SU-DHL-6 (cell line): ENCODE results near the gene ZNF438.

Source experiments
- CTCF ChIP-seq: fragments of 200-600 bp; sonication (generic); IDR thresholded peaks from one replicate; pipeline ENCODE4 v1.5.1; 2017; ENCODE audit warnings: antibody characterized with exemption, mild to moderate bottlenecking, low read length, moderate library complexity; ENCODE audit not compliant: insufficient read depth, poor library complexity, severe bottlenecking
- EZH2phosphoT487 ChIP-seq: fragments of 200-600 bp; sonication (generic), shearing (Covaris generic); conservative IDR thresholded peaks from 2 replicates; pipeline ENCODE4 v1.6.1; 2018; ENCODE audit warnings: mild to moderate bottlenecking, antibody characterized with exemption, low read length, moderate library complexity, mixed read lengths

DNA sequence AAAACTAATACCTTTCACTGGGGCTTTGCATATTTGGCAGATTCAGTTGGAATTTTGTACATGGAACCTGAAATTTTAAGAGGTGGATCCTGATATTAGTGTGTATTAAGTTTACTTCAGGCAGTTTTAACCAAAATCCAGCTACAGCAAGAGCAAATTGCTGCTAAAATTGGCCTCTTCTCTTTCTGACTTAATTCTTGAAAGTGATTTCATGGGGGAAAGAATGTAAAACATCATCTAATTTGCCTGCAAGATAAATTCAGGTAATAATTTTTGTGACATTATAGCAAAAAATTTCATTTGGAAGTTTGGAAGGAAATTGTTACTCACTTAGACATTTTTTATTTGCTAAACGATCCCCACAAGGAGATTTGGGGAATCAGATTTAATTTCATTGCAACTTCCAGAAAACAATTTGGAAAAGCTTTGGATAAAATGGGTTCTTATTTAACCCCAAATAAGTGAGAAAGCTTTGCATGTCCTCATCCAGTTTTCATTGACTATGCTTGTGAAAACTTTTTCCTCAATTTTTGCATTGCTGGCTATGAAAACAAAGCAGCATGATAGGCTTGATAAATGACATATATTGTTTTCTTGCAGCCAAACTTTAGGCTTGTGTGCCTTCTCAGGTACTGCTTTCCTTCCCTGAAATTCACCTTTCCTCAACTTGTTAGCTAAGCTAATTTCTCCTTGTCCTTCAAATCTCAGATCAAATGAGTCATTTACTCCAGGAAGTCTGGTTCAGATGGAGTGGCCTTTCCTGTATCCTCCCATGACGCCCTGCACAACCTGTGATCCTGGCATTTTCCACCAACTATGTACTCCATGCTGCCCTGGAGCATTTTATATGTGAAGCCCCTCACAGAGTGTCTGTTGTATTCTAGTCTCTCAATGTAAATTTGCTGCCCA is 27.4 kb upstream of the ZNF438 start:
- no peak for TF ChIP-seq CTCF
- no peak for TF ChIP-seq EZH2phosphoT487
